Endothelial cell (in vitro differentiated cells): Measurements from ENCODE around the gene ADSS1. TPM values are rescaled to one million over a fixed set of nuclear protein-coding genes. Genes with fewer than 3 reads are reported as not detected.

Experiments used
- DNase-seq: peaks from one replicate; pipeline ENCODE4 v3.0.0; 2021; ENCODE audit warnings: low spot score
- H3K27ac Mint-ChIP-seq: one replicate; pipeline ENCODE4 v1.8.0; 2021; ENCODE audit warnings: mixed read lengths, inconsistent platforms; ENCODE audit not compliant: unreplicated experiment
- H3K27me3 Mint-ChIP-seq: one replicate; pipeline ENCODE4 v1.8.0; 2021; ENCODE audit warnings: mild to moderate bottlenecking, moderate library complexity, mixed read lengths, inconsistent platforms; ENCODE audit not compliant: unreplicated experiment
- H3K36me3 Mint-ChIP-seq: one replicate; pipeline ENCODE4 v1.8.0; 2021; ENCODE audit warnings: mild to moderate bottlenecking, low read depth, mixed read lengths, inconsistent platforms; ENCODE audit not compliant: unreplicated experiment
- H3K4me1 Mint-ChIP-seq: one replicate; pipeline ENCODE4 v1.8.0; 2021; ENCODE audit warnings: mild to moderate bottlenecking, mixed read lengths, inconsistent platforms; ENCODE audit not compliant: unreplicated experiment
- H3K4me3 Mint-ChIP-seq: one replicate; pipeline ENCODE4 v1.8.0; 2021; ENCODE audit warnings: mild to moderate bottlenecking, mixed read lengths, inconsistent platforms; ENCODE audit not compliant: unreplicated experiment
- H3K9me3 Mint-ChIP-seq: one replicate; pipeline ENCODE4 v1.8.0; 2021; ENCODE audit warnings: mixed read lengths, inconsistent platforms; ENCODE audit not compliant: unreplicated experiment
- CTCF ChIP-seq: fragments of 200-600 bp; sonication (generic); IDR thresholded peaks from one replicate; pipeline ENCODE4 v1.5.0; 2021; ENCODE audit warnings: antibody characterized with exemption; ENCODE audit not compliant: unreplicated experiment
- total RNA-seq: library from RNA; stranded (reverse); fragmentation: NEBNext Ultra II Directional; extraction: Animal tissue kit (Norgen Biotek cat#: 25700); gene quantifications from one replicate; pipeline ENCODE4 v1.2.1, GENCODE V29; 2021; ENCODE audit not compliant: unreplicated experiment

Gene ADSS1
- total RNA-seq, 1 donor from 2014 or later, result 6.1 TPM

GRCh38 chr14:104700225-104700651, 23.8 kb upstream of the ADSS1 start:
- Mint-ChIP-seq H3K4me1 (peaks cover 11% of the 10 kb centered on the region), H3K36me3 (peaks cover 19% of the 10 kb centered on the region), H3K4me3 (no peak overlapping the region), H3K27ac (no peak overlapping the region), H3K27me3 (peaks cover 8% of the 10 kb centered on the region), H3K9me3 (no peaks in the 10 kb centered on the region)
- DNase-seq, result no peak
- no peak for TF ChIP-seq CTCF

GRCh38 chr14:104700747-104701217, 23.2 kb upstream of the ADSS1 start:
- no peak overlapping the region for H3K27ac Mint-ChIP-seq
- H3K4me3 Mint-ChIP-seq, result no peak overlapping the region
- peaks cover 18% of the 10 kb centered on the region for H3K36me3 Mint-ChIP-seq
- no peak for TF ChIP-seq CTCF
- peaks cover 8% of the 10 kb centered on the region for H3K27me3 Mint-ChIP-seq
- H3K9me3 Mint-ChIP-seq, result no peaks in the 10 kb centered on the region
- DNase-seq, result no peak
- peaks cover 7% of the 10 kb centered on the region for H3K4me1 Mint-ChIP-seq

GRCh38 chr14:104701383-104702076, 22.5 kb upstream of the ADSS1 start:
- Mint-ChIP-seq H3K4me1 (peaks cover 4% of the 10 kb centered on the region), H3K9me3 (no peaks in the 10 kb centered on the region), H3K4me3 (no peak overlapping the region), H3K27ac (no peak overlapping the region), H3K27me3 (peaks cover 6% of the 10 kb centered on the region), H3K36me3 (peaks cover 14% of the 10 kb centered on the region)
- DNase-seq, result no peak
- TF ChIP-seq CTCF, result no peak

- TF ChIP-seq CTCF, result no peak
- DNase-seq, result no peak
- Mint-ChIP-seq H3K9me3 (no peaks in the 10 kb centered on the region), H3K36me3 (peaks cover 14% of the 10 kb centered on the region), H3K27ac (no peak overlapping the region), H3K4me3 (no peak overlapping the region), H3K4me1 (peaks cover 4% of the 10 kb centered on the region), H3K27me3 (peaks cover 6% of the 10 kb centered on the region)
These were observed 21.9 kb upstream of the ADSS1 start for GRCh38 chr14:104702106-104702505.

- no peaks in the 10 kb centered on the region for H3K9me3 Mint-ChIP-seq
- peaks cover 7% of the 10 kb centered on the region for H3K27me3 Mint-ChIP-seq
- peaks cover 14% of the 10 kb centered on the region for H3K36me3 Mint-ChIP-seq
- H3K4me1 Mint-ChIP-seq, result peaks cover 4% of the 10 kb centered on the region
- H3K4me3 Mint-ChIP-seq, result no peak overlapping the region
- DNase-seq, result no peak
- no peak overlapping the region for H3K27ac Mint-ChIP-seq
- no peak for TF ChIP-seq CTCF
These were observed 21.4 kb upstream of the ADSS1 start for GRCh38 chr14:104702673-104703072.
